ENCODE measurements around the gene IL2RA.
"Not testable (repeated sequence)": the region's sequence is repeated elsewhere in the genome, so short reads cannot be mapped to it uniquely, and the experiment has no call there.

Gene IL2RA

GRCh38 chr10:6006546-6006945, 55.6 kb downstream of the IL2RA start:
- H3K4me3 ChIP-seq (ENCODE audit: low read length), result no peak overlapping the region
- TF ChIP-seq CTCF (conservative IDR thresholded peaks at IDR 0.05; ENCODE audit: low read length), result no peak
- DNase-seq (ENCODE audit: low read depth), result no peak

- DNase-seq (ENCODE audit: low read depth), result no peak
- TF ChIP-seq CTCF (conservative IDR thresholded peaks at IDR 0.05; ENCODE audit: low read length), result no peak
- H3K4me3 ChIP-seq (ENCODE audit: low read length), result no peak overlapping the region
Observed at GRCh38 chr10:6005856-6006395, 56.2 kb downstream of the IL2RA start.

DNA sequence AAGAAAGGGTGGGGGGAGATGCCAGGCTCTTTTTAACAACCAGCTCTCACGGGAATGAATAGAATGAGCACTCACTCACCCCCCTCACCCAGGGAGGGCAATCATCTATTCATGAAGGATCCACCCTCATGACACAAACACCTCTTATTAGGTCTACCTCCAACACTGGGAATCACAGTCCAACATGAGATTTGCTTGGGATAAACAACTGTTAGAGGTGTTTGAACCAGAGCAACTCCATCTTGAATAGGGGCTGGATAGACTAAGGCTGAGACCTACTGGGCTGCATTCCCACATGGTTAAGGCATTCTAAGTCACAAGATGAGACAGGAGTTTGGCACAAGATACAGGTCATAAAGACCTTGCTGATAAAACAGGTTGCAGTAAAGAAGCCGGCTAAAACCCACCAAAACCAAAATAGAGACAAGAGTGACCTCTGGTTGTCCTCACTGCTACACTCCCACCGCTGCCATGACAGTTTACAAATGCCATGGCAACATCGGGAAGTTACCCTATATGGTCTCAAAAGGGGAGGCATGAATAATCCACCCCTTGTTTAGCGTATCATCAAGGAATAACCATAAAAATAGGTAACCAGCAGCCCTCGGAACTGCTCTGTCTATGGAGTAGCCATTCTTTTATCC, 56.9 kb downstream of the IL2RA start:
- not testable (repeated sequence) for H3K4me3 ChIP-seq (ENCODE audit: low read length); DNase-seq (ENCODE audit: low read depth)

GRCh38 chr10:6002809-6003510, 59.2 kb downstream of the IL2RA start:
- TF ChIP-seq CTCF (conservative IDR thresholded peaks at IDR 0.05; ENCODE audit: low read length), result no peak
- no peak for DNase-seq (ENCODE audit: low read depth)
- H3K4me3 ChIP-seq (ENCODE audit: low read length), result no peak overlapping the region

- H3K4me3 ChIP-seq (ENCODE audit: low read length), result no peak overlapping the region
- DNase-seq (ENCODE audit: low read depth), result no peak
- TF ChIP-seq CTCF (conservative IDR thresholded peaks at IDR 0.05; ENCODE audit: low read length), result no peak
Observed at GRCh38 chr10:5999440-6000165, 62.6 kb downstream of the IL2RA start.

GRCh38 chr10:5996696-5997095, 65.5 kb downstream of the IL2RA start:
- no peak overlapping the region for H3K4me3 ChIP-seq (ENCODE audit: low read length)
- no peak for DNase-seq (ENCODE audit: low read depth)
- TF ChIP-seq CTCF (conservative IDR thresholded peaks at IDR 0.05; ENCODE audit: low read length), result no peak

DNA sequence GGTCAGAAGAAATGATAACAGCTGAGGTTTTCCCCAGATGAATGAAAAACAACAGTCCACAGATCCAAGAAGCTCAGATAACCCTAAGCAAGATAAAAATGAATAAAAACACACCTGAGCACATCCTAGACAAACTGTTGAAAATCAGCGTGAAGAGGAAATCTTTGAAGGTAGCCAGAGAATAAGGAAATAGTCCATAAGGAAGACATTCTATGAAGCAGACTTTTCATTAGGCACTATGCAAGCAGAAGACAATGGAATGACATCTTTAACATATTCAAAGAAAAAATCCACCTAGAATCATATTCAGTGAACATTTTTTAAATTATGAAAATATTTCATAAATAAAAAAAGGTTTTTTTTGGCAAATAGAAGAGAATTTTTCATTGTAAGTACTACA, 69.8 kb downstream of the IL2RA start:
- H3K4me3 ChIP-seq (ENCODE audit: low read length), result no peak overlapping the region
- no peak for DNase-seq (ENCODE audit: low read depth)
- TF ChIP-seq CTCF (conservative IDR thresholded peaks at IDR 0.05; ENCODE audit: low read length), result no peak
